ENCODE results near the gene AGGF1. TPM values are rescaled to one million over a fixed set of nuclear protein-coding genes. Genes with fewer than 3 reads are reported as not detected.

The AGGF1 gene
- total and polyA plus RNA-seq, 7 experiments from 2014 or later = 17.2 to 33.3 (median 29.2) TPM

DNA sequence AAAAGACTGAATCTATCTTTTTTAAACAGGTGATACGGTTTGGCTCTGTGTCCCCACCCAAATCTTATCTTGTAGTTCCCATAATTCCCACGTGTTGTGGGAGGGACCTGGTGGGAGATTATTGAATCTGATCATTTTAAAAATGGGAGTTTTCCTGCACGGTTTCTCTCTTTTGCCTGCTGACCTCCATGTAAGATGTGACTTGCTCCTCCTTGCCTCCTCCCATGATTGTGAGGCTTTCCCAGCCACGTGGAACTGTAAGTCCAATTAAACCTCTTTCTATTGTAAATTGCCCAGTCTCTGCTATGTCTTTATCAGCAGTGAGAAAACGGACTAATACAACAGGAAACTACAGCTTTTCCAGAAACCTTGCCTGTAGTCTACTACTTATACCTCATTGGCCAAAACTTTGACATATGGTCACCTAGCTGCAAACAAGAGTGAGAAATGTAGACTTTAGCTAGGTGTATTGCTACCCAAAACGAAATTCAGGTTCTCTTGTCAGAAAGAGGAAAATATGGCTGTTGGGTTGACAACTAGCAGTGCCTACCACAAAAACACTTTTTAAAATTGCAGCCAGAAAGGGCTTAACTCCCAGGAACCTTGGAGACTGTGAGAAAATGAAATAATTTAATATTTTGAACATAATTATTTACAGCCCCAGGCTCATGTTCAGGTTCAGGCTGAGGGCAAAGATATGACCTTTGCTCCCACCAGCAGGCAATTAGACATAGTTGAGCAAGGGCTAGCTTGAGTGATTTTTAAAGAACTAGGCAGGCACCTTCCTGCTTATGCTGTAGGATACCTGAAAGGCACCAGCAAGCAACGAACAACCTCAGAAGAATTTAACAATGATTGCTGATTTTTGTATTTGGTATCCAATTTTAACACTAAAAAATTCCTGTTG, 7.4 kb upstream of the AGGF1 start:
- H3K27me3 Mint-ChIP-seq = peaks cover 23 to 40% (median 36%) of the 10 kb centered on the region in 5 donors
- CTCF ChIA-PET = no interaction called here
- DNase-seq (no peak), ATAC-seq (no peak)
- Histone ChIP-seq H3K9me3 (ENCODE audit: control insufficient read depth in 2 of 3, low read length in 3 of 3) (no peaks in the 10 kb centered on the region), H3K27ac (ENCODE audit: low read depth, low read length) (no peak overlapping the region), H3K4me1 (ENCODE audit: control insufficient read depth in 2 of 2, insufficient read depth in 2 of 2, low read length in 2 of 2) (no peaks in the 10 kb centered on the region), H3K27me3 (ENCODE audit: control insufficient read depth in 2 of 2, insufficient read depth in 2 of 2, low read length in 2 of 2) (no peaks in the 10 kb centered on the region), H3K36me3 (ENCODE audit: control insufficient read depth in 2 of 3, insufficient read depth in 3 of 3, low read length in 3 of 3) (no peaks in the 10 kb centered on the region), H3K4me3 (ENCODE audit: low read length) (no peak overlapping the region)
- intact Hi-C loops (cut with micrococcal nuclease) = no loop called here
- H3K36me3 Mint-ChIP-seq = peaks cover 0 to 5% (median 3%) of the 10 kb centered on the region in 5 donors
- POLR2A ChIA-PET = no interaction called here
- H3K27ac Mint-ChIP-seq = no peak overlapping the region
- H3K4me3 Mint-ChIP-seq = no peak overlapping the region
- H3K4me1 Mint-ChIP-seq = peaks cover 0 to 2% (median 0%) of the 10 kb centered on the region in 7 donors
- H3K9me3 Mint-ChIP-seq = peaks cover 0 to 8% (median 0%) of the 10 kb centered on the region in 11 donors

DNA sequence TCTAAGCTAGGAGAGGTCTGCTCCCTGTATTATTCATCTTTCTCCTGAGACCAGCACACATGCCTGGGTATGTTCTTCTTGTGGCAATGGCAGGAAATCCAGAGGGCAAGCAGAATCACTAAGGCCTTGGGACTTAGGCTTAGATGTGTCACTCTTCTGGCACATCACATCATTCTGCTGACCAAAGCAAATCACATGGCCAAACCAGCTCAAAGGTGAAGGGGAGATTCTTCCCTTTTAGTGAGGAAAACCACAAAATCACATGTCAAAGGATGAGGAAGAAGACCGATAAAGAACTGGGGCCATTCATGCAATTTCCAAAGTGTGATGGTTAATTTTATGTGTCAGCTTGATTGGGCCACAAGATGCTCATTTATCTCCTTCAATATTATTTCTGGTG, 5.7 kb upstream of the AGGF1 start:
- peaks cover 0 to 12% (median 0%) of the 10 kb centered on the region in 3 experiments for H3K9me3 ChIP-seq (ENCODE audit: control insufficient read depth in 2 of 3, low read length in 3 of 3)
- intact Hi-C loops (cut with micrococcal nuclease) = no loop called here
- H3K27ac ChIP-seq (ENCODE audit: low read depth, low read length) = no peak overlapping the region
- POLR2A ChIA-PET = no interaction called here
- peaks cover 0 to under 1% of the 10 kb centered on the region in 2 donors for H3K4me1 ChIP-seq (ENCODE audit: control insufficient read depth in 2 of 2, insufficient read depth in 2 of 2, low read length in 2 of 2)
- Mint-ChIP-seq H3K9me3 (peaks cover 0 to 20% (median 11%) of the 10 kb centered on the region in 11 donors), H3K36me3 (peaks cover 0 to 17% (median 8%) of the 10 kb centered on the region in 5 donors), H3K27me3 (peaks cover 16 to 33% (median 31%) of the 10 kb centered on the region in 5 donors), H3K4me3 (peak overlapping the region in 1 of 10 donors; percentile 16), H3K4me1 (peaks cover 0 to 7% (median 4%) of the 10 kb centered on the region in 7 donors), H3K27ac (no peak overlapping the region)
- no peak overlapping the region for H3K4me3 ChIP-seq (ENCODE audit: low read length)
- H3K27me3 ChIP-seq (ENCODE audit: control insufficient read depth in 2 of 2, insufficient read depth in 2 of 2, low read length in 2 of 2) = no peaks in the 10 kb centered on the region
- ATAC-seq (peak; percentile 29), DNase-seq (no peak)
- CTCF ChIA-PET = interaction anchor here (0.7 kb wide), 1 partner anchor 610 kb away, joined by 3 read pairs; no protein-coding TSS in a partner anchor
- no peaks in the 10 kb centered on the region for H3K36me3 ChIP-seq (ENCODE audit: control insufficient read depth in 2 of 3, insufficient read depth in 3 of 3, low read length in 3 of 3)

DNA sequence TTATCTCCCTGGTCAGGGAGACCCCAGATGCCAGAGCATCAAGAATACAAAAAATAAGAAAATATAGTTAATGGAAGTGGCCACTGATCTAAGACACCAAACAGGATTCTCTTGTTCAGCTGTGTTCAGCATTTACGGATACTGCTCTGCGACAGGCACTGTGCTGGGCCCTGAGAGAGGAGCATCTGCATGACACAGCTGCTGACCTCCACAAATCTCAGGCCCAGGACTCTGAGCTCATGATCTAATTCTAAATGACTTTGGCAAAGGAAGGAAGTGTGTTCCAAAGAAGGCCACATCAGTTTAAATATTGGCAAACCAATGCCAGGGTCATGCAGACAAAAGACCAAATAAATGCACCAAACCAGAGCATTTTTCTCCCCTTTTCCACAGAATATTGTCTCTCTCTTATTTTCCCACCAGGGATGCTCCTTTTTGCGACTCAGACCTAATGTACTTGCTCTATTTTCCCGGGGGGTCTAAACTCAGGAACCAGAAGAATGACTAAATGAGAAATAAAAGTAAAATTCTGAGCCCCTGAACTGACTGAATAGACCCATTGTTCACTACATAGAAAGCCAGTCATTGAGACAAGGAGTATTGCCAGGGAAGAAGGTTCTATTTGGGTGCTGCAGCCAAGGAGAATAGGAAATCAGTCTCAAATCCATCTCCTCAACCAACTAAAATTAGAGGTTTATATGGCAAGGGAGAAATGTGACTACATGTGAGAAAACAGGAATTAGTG, 1.4 kb upstream of the AGGF1 start:
- ATAC-seq = no peak
- Histone ChIP-seq H3K4me1 (ENCODE audit: control insufficient read depth in 2 of 2, insufficient read depth in 2 of 2, low read length in 2 of 2) (peaks cover 11 to 24% of the 10 kb centered on the region in 2 donors), H3K9me3 (ENCODE audit: control insufficient read depth in 2 of 3, low read length in 3 of 3) (peaks cover 0 to 16% (median 0%) of the 10 kb centered on the region in 3 experiments), H3K27me3 (ENCODE audit: control insufficient read depth in 2 of 2, insufficient read depth in 2 of 2, low read length in 2 of 2) (no peaks in the 10 kb centered on the region), H3K36me3 (ENCODE audit: control insufficient read depth in 2 of 3, insufficient read depth in 3 of 3, low read length in 3 of 3) (peaks cover 0 to 4% (median 0%) of the 10 kb centered on the region in 3 experiments), H3K4me3 (ENCODE audit: low read length) (no peak overlapping the region), H3K27ac (ENCODE audit: low read depth, low read length) (no peak overlapping the region)
- peaks cover 19 to 50% (median 32%) of the 10 kb centered on the region in 7 donors for H3K4me1 Mint-ChIP-seq
- peak overlapping the region in 6 of 9 donors; percentile 22 to 93 (median 61) for H3K27ac Mint-ChIP-seq
- ChIA-PET POLR2A (no interaction called here), CTCF (no interaction called here)
- peaks cover 0 to 26% (median 5%) of the 10 kb centered on the region in 5 donors for H3K36me3 Mint-ChIP-seq
- DNase-seq = no peak
- peaks cover 0 to 12% (median 0%) of the 10 kb centered on the region in 5 donors for H3K27me3 Mint-ChIP-seq
- peaks cover 0 to 25% (median 15%) of the 10 kb centered on the region in 11 donors for H3K9me3 Mint-ChIP-seq
- intact Hi-C loops (cut with micrococcal nuclease) = no loop called here
- peak overlapping the region in 9 of 10 donors; percentile 34 to 96 (median 62) for H3K4me3 Mint-ChIP-seq

DNA sequence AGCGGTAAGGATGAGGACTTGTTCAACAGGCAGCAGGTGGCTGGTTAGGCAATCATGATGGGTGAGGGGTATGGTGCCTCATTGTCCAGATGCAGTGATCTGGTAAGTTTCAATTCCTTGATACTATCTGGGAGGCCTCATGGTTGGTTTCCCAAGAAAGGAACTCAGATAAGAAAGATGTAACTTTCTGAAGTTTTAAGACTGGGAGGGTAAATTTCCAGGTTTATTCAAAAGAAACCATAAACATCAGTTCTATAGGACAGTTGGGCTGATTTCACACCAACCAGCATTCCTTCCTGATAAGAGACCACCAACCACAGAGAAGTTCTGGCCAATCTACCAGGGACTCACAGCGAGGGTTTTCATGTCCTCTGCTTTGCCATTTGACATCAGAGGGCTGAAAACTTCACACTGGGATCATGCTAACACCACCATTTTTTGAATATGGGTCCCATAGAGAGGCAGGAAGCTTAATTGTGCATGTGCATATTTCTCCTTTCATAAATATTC, 773 bp upstream of the AGGF1 start:
- H3K36me3 ChIP-seq (ENCODE audit: control insufficient read depth in 2 of 3, insufficient read depth in 3 of 3, low read length in 3 of 3) = peaks cover 0 to 5% (median under 1%) of the 10 kb centered on the region in 3 experiments
- DNase-seq (peak in 1 of 9 donors; percentile 1), ATAC-seq (no peak)
- Mint-ChIP-seq H3K4me3 (peak overlapping the region; percentile 45 to 97 (median 94)), H3K27ac (peak overlapping the region; percentile 88 to 97 (median 92)), H3K27me3 (peaks cover 0 to 12% (median 0%) of the 10 kb centered on the region in 5 donors), H3K36me3 (peaks cover 0 to 26% (median 5%) of the 10 kb centered on the region in 5 donors), H3K9me3 (peaks cover 0 to 25% (median 15%) of the 10 kb centered on the region in 11 donors), H3K4me1 (peaks cover 19 to 53% (median 36%) of the 10 kb centered on the region in 7 donors)
- peaks cover 11 to 24% of the 10 kb centered on the region in 2 donors for H3K4me1 ChIP-seq (ENCODE audit: control insufficient read depth in 2 of 2, insufficient read depth in 2 of 2, low read length in 2 of 2)
- H3K9me3 ChIP-seq (ENCODE audit: control insufficient read depth in 2 of 3, low read length in 3 of 3) = peaks cover 0 to 16% (median 0%) of the 10 kb centered on the region in 3 experiments
- POLR2A ChIA-PET = interaction anchor here (0.9 to 2.1 kb wide), 2 partner anchors 25 to 58 kb away, joined by 4 to 9 read pairs; partner anchors contain the start of gene ZBED3
- H3K27me3 ChIP-seq (ENCODE audit: control insufficient read depth in 2 of 2, insufficient read depth in 2 of 2, low read length in 2 of 2) = no peaks in the 10 kb centered on the region
- CTCF ChIA-PET = no interaction called here
- peak overlapping the region; percentile 86 for H3K27ac ChIP-seq (ENCODE audit: low read depth, low read length)
- intact Hi-C loops (cut with micrococcal nuclease) = no loop called here
- H3K4me3 ChIP-seq (ENCODE audit: low read length) = peak overlapping the region; percentile 94

DNA sequence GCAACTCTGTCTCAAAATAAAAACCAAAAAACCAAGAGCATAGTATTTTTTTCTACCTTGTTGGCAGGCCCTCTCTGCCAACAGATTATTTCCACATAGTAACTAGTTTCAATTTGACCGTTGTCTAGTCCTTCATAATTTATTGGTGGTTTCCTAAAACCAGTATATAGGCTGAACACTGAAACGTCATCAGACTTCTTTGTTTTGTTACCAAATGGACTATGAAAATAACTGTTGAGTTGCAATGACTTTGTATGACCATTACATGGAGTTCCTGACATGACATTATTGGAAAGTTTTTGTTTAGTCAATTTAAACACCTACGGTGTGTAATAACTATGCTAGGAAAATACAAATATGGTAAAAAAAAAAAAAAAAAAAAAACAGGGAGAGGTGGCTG, 1.7 kb downstream of the AGGF1 start:
- Mint-ChIP-seq H3K4me3 (peak overlapping the region; percentile 77 to 97 (median 94)), H3K36me3 (peaks cover 0 to 28% (median 13%) of the 10 kb centered on the region in 5 donors), H3K9me3 (peaks cover 0 to 25% (median 14%) of the 10 kb centered on the region in 11 donors), H3K27ac (peak overlapping the region in 2 of 9 donors; percentile 62 to 63), H3K4me1 (peaks cover 19 to 58% (median 46%) of the 10 kb centered on the region in 7 donors), H3K27me3 (peaks cover 0 to 4% (median 0%) of the 10 kb centered on the region in 5 donors)
- ATAC-seq = no peak
- Histone ChIP-seq H3K36me3 (ENCODE audit: control insufficient read depth in 2 of 3, insufficient read depth in 3 of 3, low read length in 3 of 3) (peaks cover 0 to 25% (median 4%) of the 10 kb centered on the region in 3 experiments), H3K27ac (ENCODE audit: low read depth, low read length) (no peak overlapping the region), H3K9me3 (ENCODE audit: control insufficient read depth in 2 of 3, low read length in 3 of 3) (peaks cover 0 to 16% (median 0%) of the 10 kb centered on the region in 3 experiments), H3K4me3 (ENCODE audit: low read length) (no peak overlapping the region), H3K27me3 (ENCODE audit: control insufficient read depth in 2 of 2, insufficient read depth in 2 of 2, low read length in 2 of 2) (no peaks in the 10 kb centered on the region), H3K4me1 (ENCODE audit: control insufficient read depth in 2 of 2, insufficient read depth in 2 of 2, low read length in 2 of 2) (peaks cover 11 to 24% of the 10 kb centered on the region in 2 donors)
- ChIA-PET POLR2A (interaction anchor here (1.0 to 2.1 kb wide), 3 partner anchors 13 to 56 kb away, joined by 3 to 9 read pairs (median 5); partner anchors contain the start of gene ZBED3), CTCF (no interaction called here)
- no peak for DNase-seq
- intact Hi-C loops (cut with micrococcal nuclease) = loop anchor here (2.0 to 10.0 kb wide), 15 partner anchors 45 to 1987 kb away; partner anchors contain the start of genes WDR41 (in 2 of the 2), AP3B1 (in 1 of the 2), ARSB (in 1 of the 2) and SCAMP1 (in 1 of the 2)
